ENCODE measurements around the gene SPAG16.
"Not testable (repeated sequence)": the region's sequence is repeated elsewhere in the genome, so short reads cannot be mapped to it uniquely, and the experiment has no call there.

SPAG16 gene

GRCh38 chr2:213718411-213718810, 434.1 kb downstream of the SPAG16 start:
- not testable (repeated sequence) for DNase-seq

- DNase-seq: no peak
These were observed 438.3 kb downstream of the SPAG16 start for GRCh38 chr2:213722565-213722964.

GRCh38 chr2:213723041-213723560, 438.8 kb downstream of the SPAG16 start:
- DNase-seq: no peak

DNA sequence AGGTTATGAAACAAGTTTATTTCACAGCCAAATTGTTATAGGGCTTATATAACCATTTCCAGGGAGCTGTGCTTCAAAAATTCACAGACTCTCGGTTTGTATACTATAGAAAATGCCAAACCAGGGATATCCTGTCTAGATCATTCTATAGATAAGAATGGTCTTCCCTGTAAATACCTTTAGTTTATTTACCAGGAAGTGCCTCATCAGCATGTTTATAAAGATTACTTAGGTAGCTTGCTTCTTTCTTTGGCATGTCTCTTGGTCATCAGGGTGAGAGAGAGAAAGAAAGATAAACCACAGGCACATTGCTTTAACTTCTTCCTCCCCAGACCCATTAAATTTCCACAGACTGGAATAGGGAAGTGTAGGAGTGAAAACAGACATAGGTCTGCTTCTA, 439.4 kb downstream of the SPAG16 start:
- no peak for DNase-seq

DNA sequence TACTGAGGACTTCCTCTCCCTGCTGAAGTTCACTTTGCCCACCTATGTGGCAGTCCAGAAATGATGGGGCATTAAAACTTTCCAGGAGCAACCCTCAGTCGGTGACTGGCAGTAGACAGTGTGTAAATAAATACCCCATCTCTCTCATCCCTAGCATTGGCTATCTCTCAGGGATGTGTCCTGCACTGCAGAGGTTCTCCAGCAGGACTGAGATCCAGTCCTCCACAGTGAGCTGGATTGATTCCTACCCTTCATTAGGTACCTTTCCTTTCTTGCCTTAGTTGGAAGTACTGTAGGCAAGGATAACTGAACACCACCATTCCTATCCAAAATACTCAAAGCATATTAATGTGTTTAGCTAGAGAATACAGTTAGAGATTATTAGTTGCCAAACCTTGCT, 441.8 kb downstream of the SPAG16 start:
- DNase-seq: no peak

DNA sequence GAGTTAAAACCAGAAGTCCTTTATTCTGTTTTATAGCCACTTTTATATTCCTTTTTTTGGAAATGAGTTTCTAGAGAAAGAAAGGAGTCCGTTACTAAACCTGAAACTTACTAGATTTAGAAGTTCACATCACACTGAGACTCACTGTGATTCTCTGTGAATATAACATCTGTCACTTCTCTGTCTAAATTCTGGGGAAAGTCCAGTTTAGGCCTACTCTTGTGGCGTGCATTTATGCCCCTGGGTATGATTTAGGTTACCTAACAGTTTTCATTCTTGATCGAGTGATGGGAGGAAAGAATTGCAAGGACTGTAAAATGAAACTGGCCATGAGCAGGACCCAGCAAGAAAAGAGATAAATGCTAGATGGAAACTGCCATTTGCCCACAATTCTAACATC, 449.6 kb downstream of the SPAG16 start:
- no peak for DNase-seq

DNA sequence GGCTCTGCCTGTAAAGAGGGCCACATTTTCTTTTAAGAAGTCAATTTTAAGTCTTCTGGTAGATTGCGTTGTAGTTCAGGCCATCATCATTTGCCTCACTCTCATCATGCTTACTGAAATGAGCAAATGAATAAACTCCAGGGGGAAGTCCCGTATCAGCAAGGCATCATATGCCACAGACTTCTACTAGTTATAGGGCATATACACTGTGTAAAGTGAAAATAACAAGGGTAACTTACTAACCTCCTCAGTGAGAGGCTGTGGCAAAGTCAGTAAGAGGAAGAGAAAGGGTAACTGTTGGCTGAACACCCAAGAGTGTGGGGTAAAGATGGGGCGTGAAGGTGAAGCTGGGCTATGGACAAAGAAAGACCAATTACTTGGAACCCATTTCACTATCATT, 456.2 kb downstream of the SPAG16 start:
- DNase-seq: no peak

DNA sequence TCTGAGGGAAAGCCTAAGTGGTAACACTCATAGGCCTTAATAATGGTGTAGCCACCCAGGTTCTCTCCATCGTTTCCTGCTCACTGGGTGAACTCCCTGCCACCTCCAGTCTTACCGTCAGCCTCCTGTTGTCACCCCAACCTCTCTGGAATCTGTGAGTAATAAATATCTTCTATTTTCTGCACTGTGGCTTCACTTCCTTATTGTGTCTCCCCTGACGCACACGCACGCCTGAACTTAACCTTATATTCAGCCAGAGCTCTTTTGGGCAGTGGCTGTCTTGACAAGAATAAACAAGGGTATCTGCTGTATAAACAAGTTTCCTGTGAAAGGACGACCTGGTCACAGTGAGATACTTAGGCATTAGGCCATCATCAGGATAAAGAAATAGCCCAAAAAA, 467.2 kb downstream of the SPAG16 start:
- no peak for DNase-seq

DNA sequence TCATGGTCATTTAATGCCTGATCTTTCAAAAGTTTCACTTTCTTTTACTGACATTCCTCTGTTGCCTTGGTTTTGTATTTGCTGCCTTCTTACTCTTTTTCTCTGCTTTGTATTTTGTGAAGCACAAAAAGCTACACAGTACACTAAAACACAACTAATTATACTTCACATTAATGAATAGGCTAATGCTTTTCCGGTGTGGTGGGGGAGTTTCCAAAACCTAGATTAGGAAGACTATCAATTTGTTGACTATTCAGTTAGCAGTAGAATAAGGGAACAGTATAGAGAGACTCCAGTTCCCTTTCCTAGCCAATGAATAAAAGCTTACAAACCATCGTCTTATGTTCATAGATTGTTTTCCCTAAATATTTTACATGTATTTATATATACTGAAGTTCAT, 468.3 kb downstream of the SPAG16 start:
- no peak for DNase-seq

DNA sequence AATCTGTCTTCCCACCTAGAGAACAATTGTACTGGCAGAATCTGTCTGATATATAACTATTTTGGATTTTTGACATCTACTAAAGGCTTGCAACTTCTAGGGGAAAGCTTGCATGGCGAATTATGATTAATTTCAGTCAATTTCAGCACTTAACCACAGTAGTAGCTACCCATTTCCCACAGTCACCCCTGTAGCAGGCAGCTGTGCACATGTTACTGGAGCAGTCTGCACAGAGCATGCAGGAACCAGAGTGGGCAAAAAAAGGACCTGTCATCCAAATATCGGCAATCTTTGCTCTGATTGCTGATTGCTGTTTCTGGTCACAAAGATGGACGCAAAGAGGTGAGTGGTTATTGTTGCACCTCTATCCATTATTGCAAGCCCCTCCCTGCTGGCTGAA, 473.3 kb downstream of the SPAG16 start:
- no peak for DNase-seq

DNA sequence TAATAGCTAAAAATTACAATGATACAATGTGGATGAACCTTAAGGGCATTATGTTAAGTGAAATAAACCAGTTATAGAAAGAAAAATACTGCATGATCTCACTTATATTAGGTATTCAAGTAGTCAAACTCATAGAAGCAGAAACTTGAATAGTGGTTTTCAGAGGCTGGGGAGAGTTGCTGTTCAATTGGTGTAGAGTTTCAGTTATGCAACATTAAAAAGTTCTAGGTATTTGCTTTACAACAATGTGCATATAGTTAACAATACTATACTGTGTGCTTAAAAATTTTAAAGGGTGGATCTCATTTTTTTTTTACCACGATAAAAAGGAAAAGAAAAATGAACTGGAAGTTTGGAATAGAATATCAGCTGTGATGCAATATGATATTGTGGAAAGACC, 479.1 kb downstream of the SPAG16 start:
- no peak for DNase-seq

- DNase-seq: no peak
These were observed 479.7 kb downstream of the SPAG16 start for GRCh38 chr2:213763963-213764362.

- no peak for DNase-seq
These were observed 480.6 kb downstream of the SPAG16 start for GRCh38 chr2:213764849-213765248.

- DNase-seq: no peak
These were observed 481.8 kb downstream of the SPAG16 start for GRCh38 chr2:213766062-213766461.

DNA sequence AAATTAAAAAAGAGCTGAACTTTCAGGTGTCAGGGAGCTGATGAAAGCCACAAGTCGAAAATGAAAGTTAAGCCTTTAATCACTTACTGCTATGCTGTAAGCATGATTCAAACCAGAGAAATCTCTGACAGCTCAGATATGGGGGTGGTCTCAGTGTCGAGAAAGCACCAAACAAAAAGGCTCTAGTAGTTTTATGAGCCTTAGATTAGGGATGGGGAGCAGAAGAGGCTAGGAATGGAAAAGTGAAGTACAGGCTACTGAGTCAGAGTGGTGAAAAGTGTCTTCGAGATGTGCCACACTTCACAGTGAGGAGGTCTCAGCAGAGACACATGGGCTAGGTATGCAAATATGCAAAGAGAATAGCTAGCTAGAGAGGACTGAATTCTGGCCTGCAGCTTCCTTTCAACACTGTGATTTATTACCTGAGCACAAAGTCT, 482.2 kb downstream of the SPAG16 start:
- DNase-seq: no peak

DNA sequence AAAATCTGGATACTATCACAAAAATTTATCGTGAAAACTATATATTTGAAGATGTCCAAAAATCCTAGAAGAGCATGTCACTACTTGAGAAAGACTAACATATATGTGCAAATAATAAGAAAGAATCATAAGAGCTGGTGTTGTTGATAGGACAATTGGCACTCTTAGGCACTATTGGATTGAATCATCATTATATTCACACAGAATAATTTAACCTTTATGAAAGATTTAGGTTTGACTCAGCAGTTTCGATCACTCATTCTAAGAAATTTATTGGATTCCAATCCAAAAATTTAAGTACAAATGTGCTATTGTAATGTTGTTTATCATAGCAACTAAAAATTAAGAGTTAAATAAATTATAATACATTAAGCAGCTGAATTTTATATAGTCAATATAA, 503.6 kb downstream of the SPAG16 start:
- DNase-seq: no peak

DNA sequence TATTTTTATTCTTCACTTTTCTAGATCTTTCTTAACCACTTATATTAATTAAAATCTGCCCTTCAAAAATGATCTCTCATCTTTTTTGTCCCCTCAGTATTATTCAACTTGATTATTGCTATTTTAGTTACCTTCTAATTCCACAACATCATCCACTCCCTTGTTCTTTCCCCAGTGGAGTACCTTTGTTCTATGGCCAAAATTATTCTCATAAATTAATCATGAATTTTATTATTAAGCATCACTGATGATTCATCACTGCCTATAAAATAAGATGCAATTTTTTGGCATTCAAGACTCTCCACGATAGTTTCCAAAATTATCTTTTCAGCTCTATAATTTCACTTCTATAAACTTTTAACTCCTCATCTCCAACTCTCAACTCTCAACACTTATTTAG, 505.7 kb downstream of the SPAG16 start:
- DNase-seq: no peak

- DNase-seq: no peak
These were observed 507.8 kb downstream of the SPAG16 start for GRCh38 chr2:213792045-213792444.

GRCh38 chr2:213806125-213806726, 522.0 kb downstream of the SPAG16 start:
- no peak for DNase-seq

DNA sequence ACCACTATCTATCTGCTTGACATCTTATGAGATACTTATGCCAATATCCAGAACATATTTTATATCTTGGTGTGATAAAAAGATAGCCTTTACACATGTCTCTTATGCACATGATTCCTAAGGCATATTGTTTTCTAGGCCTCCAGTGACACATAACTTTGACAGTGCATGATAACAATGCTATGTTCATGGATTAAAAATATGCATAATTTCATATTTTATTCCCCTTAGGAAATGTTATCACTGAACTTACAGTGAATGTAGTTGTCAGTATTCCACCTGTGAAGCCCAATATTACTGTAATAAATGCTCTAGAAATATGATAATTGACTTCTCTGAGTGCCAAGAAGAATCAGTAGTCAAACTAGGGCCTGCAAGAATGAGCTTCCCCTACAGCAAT, 532.3 kb downstream of the SPAG16 start:
- DNase-seq: no peak

DNA sequence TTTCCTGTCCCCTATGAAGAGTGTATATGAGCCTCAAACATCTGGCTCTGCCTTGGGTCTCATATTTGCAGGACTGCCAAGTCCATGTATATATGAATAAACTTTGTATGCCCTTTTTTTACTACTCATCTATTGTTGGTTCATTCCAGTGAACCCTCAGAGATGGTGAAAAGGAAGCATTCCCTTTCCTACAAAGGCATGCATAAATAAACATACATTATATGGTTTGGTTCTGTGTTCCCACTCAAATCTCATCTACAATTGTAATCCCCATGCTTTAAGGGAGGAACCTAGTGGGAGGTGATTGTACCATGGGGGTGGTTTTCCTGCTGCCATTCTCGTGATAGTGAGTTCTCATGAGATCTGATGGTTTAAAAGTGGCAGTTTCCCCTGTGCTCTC, 534.2 kb downstream of the SPAG16 start:
- DNase-seq: no peak

DNA sequence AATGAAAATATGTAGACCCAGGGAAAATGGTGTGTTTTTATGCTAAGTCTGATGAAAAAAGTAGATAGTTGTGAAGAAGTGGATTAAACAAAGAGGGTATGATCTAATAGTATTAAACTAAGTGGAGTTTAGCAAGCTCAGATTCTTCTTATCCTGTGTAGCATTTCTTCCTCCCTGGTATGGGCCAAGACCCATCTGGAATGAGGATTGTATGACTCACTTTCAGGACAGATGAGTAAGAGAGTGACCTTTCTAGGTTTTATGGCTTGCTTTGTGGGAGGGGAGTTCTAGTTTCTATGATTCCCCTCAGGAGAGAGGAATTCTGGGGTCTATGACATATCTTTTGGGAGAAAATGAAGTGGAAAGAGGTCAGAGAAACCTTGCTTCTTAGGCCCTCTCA, 550.1 kb downstream of the SPAG16 start:
- DNase-seq: no peak

- no peak for DNase-seq
These were observed 550.5 kb downstream of the SPAG16 start for GRCh38 chr2:213834746-213835145.

- DNase-seq: no peak
These were observed 562.6 kb downstream of the SPAG16 start for GRCh38 chr2:213846856-213847255.

GRCh38 chr2:213847316-213847715, 563.1 kb downstream of the SPAG16 start:
- no peak for DNase-seq
